ENCODE data around the gene JMJD1C.
"Not testable (repeated sequence)": the region's sequence is repeated elsewhere in the genome, so short reads cannot be mapped to it uniquely, and the experiment has no call there.

JMJD1C gene

DNA sequence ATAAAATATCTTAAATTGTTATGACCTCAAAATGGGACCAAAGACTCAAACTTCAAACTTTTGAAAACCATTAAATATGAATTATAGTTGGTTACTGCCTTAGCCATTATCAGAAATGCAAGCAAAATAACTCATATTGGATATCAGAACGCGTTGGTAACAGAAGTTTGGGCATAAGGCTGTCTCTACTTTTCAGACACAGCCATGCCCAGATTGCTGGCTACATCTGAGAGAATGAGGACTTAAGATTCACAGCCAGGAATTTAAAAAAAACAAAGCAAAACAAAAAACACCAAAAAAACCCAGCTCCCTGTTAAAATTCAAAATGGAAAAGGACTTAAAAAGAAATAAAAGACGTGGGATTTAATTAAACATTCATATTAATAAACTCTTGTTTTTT lies 161.6 kb downstream of the JMJD1C start:
- no peak for DNase-seq (ENCODE audit: low read depth, low spot score)

DNA sequence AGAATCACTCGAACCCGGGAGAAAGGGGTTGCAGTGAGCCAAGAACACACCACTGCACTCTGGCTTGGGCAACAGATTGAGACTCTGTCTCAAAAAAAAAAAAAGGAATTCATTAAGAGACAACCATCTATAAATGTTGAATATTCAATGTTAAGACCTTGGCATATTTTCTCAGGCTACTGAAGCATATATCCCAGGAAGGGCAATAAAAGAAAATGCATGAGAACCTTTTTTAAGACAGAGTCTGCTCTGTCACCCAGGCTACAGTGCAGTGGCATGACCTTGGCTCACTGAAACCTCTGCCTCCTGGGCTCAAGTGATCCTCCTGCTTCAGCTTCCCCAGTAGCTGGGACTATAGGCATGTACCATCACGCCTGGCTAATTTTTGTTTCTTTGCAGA lies 165.0 kb downstream of the JMJD1C start:
- no peak for DNase-seq (ENCODE audit: low read depth, low spot score)

DNA sequence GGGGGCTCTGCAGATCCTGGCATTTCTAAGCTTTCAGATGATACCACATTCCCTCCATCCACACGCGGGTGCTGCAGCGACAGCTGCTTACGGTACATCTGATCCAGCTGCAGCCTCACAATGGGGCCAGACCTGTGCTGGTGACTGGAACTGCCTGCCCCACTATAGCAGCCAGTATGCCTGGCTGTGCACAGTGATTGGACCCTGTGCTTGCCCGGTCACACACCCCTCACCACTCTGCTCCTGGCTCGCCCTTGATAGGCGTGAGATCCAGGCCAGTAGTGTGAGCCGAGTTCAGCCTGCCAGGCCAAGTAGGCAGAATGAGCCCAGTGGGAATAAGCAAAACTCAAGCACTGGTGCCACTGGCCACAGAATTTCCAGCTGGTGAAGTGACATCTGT lies 167.8 kb downstream of the JMJD1C start:
- DNase-seq (ENCODE audit: low read depth, low spot score) = no peak

DNA sequence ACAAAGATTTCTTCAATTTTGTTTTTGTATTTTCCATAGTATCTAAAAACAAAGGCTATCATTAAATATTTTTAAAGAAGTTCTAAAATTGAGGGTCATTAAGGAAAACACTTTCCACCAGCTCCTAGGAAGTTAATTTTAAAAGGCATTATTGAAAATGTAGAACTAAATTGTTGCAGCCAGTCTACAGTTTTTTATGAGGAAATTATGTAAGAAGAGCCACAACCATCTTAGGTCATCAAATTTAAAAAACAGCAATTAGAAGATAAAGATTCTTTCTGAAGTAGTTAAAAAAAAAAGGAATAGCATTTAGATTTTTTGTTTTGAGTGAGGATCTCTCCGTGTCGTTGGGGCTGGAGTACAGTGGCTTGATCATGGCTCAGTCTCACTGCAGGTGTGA lies 171.0 kb downstream of the JMJD1C start:
- DNase-seq (ENCODE audit: low read depth, low spot score) = no peak

DNA sequence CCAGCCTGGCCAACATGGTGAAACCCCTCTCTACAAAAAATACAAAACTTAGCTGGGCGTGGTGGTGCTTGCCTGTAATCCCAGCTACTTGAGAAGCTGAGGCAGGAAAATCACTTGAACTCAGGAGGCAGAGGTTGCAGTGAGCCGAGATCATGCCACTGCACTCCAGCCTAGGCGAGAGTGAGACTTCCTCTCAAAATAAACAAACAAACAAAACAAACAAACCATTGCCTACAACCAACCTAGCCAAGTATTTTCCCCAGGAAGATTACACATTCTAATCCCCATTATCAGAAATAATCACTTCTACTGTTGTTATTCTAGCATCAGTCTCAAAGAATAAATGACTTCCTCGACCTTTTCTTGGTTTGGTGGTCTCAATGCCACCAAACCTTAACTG lies 172.9 kb downstream of the JMJD1C start:
- not testable (repeated sequence) for DNase-seq (ENCODE audit: low read depth, low spot score)

DNA sequence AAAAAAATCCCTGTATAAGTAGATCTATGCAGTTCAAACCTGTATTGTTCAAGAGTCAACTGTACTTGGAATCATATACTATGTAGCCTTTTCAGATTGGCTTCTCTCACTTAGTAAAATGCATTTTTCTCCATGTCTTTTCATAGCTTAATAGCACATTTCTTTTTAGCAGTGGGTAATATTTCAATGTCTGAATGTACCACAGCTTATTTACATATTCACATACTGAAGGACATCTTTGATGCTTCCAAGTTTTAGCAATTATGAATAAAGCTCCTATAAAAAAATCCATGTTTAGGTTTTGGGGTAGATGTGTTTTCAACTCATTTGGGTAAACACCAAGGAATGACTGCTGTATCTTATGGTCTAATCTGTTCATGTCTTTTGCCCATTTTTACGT lies 177.6 kb downstream of the JMJD1C start:
- no peak for DNase-seq (ENCODE audit: low read depth, low spot score)

DNA sequence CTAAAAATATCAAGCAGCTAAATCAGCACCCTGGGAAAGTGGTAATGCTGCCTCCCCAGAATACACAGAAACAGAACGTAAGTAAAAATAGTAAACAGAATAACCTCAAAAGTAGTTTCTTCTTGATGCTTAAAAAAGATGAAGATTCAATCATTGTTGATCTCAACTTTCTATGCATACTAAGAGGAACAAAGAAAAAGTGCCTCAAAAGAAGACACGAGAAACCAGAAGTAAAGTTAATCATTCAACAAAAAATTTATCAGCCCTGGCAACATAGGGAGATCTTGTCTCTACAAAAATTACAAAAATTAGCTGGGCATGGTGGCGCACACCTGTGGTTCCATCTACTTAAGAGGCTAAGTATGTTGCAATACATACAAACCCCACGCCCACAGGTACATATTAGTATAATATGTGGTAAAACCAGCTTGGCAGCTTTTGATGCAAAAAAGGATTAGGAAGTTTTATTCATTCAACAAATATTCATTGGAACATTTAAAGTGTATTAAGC lies 179.0 kb downstream of the JMJD1C start:
- DNase-seq (ENCODE audit: low read depth, low spot score) = no peak

DNA sequence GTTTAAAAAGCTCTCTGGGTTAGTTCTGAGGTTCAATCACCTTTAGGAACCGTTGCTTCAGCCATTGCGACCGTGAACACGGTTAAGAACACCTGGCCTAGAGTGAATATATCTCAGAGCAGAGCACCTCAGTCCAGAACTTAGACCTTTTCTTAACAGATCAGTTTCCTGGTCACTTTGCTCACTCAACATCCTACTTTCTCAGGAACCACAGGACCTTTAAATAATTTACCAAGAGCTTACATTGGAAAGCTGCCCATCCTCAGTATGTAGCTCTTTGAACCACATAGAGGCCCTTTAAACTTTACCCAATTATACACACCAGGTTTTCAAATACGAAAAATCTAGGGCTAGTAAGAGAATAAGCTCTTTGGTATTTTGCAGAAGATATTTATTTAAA lies 179.4 kb downstream of the JMJD1C start:
- no peak for DNase-seq (ENCODE audit: low read depth, low spot score)

DNA sequence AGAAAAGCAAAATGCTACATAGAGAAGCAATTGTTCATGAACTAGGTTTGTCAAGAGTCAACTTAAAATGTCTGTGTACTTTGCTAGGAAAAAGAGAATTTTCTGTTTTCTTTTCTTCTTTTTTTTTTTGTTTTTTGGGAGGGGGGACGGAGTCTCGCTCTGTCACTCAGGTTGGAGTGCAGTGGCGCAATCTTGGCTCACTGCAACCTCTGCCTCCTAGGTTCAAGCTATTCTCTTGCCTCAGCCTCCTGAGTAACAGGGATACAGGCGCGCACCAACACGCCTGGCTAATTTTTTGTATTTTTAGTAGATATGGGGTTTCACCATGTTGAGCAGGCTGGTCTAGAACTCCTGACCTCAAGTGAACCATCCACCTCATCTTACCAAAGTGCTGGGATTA lies 181.9 kb downstream of the JMJD1C start:
- DNase-seq (ENCODE audit: low read depth, low spot score) = not testable (repeated sequence)

DNA sequence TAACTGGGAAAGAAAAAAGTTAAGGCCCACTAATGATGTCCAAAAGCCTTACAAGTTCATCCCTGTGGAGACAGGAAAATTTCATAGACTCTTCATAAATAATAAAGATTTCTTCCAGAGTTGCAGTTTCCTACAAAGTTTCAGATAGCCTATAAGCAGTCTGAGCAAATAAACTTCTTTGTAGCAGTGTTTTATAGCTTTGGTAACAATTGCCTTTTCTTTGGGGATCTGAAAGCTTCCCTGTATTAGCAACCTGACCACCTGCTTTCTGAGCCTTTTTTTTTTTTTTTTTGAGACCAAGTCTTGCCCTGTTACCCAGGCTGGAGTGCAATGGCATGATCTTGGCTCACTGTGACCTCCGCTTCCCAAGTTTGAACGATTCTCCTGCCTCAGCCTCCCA lies 182.7 kb downstream of the JMJD1C start:
- no peak for DNase-seq (ENCODE audit: low read depth, low spot score)

DNA sequence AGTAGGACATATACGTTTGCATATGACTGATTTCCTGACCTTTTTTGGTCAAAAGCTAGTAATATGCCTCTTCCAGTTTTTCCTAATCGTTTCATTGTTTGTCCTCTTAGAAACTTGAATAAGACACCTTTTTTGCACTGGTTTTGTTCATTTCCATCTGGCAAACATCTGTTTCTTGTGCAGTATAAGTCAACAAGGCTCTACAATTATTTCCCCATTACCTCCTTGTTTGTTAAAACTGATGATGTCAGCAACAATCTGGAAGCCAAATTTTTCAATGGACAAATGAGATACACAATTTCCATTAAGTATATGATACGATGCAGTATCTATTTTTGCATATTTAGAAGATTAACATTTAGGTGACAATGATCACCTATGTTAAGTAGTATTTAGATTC lies 183.8 kb downstream of the JMJD1C start:
- DNase-seq (ENCODE audit: low read depth, low spot score) = no peak

DNA sequence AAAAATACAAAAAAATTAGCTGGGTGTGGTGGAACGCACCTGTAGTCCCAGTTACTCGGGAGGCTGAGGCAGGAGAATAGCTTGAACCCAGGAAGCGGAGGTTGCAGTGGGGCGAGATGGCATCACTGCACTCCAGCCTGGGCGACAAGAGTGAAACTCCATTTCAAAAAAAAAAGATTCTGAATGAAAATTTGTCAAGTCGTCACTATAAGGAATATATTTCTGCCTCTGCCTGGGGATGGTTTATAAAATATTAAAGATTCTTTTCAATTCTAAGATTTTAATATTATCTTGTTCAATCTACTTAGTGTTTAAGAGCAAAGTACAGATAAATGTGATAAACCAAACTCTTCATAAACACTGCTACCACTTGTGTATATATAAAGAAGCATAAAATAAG lies 185.4 kb downstream of the JMJD1C start:
- DNase-seq (ENCODE audit: low read depth, low spot score) = no peak

DNA sequence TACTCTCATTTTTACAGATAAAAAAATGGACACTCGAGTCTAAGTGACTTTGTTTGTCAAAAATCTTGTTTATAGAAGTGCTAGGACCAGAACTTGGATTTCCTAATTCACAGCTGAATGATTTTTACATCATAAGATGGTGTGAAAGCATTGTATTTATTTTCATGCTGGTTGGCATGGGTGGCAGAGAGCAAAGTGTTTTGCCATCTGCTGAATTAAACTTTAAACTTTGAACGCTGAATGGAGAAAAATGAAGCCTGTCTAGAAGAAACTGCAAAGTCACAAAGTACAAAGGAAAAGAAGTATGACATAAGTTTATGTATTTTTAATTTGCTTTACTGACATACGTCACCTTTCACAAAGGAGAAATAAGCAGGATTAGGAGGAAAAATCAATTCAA lies 190.7 kb downstream of the JMJD1C start:
- no peak for DNase-seq (ENCODE audit: low read depth, low spot score)

DNA sequence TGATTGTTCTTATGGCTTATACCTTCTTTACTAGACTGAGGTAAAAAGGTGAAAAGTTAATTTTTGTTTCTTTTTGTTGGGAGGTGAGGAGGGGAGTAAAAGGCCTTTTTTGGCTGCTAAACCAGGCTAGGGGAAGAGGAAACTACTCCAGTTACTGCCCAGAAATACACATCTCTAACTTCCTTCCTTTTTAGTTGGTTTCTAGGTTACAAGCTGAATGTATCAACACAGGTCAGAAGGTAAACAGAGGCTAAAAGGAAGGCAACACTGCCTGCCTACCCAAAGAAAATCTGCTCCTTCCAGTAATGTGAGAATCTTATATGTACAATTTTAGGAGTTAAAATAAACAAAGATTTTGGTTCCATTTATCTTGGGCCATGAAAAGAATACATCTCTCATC lies 192.2 kb downstream of the JMJD1C start:
- no peak for DNase-seq (ENCODE audit: low read depth, low spot score)

DNA sequence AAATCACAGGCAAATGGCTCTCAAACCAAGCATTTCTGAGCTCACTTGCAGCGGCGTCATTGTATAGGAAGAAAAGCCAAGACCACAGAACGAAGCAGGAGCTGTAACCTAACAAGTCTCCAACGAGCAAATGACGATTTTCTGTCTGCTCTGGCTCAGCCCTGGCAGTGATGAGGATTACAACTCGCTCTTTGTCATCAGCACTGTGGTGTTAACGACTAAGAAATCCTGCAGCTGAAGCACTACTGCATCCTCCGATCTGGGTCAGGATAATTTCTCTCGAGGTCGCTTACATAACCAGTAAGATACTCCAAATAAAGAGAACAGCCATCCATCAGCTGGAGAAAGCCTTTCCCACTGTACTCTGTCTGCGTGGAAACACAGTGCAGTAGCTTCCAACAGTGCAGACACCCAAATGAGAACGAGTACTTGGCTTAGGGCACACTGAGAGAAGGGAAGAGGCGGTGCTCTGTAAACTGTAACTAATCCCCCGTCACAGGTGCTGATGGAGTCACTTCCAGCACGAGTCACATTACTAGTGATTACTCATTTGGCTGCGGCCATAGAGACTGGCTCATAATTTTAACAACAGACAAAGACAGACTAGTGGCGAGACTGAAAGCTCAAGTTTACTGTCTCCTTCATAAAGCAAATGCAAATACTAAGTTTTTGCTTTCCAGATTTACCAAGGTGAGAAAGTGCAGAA lies 196.8 kb downstream of the JMJD1C start:
- DNase-seq (ENCODE audit: low read depth, low spot score) = peak; percentile 91

DNA sequence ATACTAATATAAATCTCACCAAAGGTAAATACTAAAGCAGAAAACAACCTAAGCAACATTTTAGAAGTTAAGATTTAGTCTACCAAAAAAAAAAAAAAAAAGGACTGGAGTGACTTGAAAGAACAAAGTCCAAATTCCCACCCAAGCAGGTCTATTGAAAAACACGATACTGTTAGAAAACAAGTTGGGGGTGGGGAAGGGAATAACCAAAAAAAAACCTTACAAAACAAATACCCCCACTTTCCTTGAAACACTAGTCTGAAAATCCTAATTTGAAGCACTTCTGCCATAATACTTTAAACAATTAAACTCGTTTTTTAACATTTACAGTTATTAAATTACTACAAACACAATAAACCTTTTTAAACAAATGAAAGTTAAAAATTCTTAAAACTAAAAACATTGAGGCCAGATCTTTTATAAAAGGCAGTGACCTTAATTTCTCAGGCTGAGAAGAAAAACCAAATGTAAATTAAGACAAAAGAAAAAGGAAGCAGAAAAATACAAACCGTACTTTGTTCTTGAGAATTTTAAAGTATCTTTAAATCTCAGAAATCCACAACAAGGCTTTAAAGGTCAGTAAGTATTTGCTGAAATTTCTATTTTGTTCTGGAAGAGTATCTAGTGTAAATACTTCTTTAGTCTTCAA lies 197.5 kb downstream of the JMJD1C start:
- DNase-seq (ENCODE audit: low read depth, low spot score) = no peak

DNA sequence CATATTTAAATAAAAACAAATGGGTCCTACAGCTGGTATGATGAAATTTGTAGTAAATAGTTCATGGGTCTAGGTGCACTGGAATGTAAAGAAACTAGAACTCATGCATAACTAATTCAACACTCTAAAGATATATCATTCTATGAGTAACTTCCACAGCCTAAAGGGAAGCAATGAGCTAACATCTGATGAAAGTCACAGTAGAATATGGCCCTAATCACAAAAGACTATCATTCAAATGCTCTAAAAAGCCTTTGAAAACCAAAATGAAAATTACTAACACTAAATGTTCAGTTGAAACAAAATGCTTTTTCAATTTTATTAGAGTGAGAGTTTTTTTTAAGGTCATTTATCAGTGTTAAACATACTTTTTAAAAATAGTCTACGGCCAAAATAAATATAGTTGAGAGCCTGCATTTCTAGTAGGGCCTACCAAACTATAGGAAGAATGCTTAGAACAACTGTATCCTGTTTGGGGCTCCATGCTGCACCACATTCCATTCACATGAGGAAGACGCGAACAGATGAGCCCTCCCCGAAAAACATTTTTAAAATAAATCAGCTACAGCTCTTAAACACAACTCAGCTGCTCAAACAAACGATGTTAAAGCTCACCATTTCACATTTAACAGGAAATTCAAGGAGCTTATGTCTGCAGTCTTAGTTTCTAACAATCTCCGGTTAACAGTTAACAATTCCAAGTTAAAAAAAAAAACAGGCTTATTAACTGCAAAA lies 198.2 kb downstream of the JMJD1C start:
- no peak for DNase-seq (ENCODE audit: low read depth, low spot score)

DNA sequence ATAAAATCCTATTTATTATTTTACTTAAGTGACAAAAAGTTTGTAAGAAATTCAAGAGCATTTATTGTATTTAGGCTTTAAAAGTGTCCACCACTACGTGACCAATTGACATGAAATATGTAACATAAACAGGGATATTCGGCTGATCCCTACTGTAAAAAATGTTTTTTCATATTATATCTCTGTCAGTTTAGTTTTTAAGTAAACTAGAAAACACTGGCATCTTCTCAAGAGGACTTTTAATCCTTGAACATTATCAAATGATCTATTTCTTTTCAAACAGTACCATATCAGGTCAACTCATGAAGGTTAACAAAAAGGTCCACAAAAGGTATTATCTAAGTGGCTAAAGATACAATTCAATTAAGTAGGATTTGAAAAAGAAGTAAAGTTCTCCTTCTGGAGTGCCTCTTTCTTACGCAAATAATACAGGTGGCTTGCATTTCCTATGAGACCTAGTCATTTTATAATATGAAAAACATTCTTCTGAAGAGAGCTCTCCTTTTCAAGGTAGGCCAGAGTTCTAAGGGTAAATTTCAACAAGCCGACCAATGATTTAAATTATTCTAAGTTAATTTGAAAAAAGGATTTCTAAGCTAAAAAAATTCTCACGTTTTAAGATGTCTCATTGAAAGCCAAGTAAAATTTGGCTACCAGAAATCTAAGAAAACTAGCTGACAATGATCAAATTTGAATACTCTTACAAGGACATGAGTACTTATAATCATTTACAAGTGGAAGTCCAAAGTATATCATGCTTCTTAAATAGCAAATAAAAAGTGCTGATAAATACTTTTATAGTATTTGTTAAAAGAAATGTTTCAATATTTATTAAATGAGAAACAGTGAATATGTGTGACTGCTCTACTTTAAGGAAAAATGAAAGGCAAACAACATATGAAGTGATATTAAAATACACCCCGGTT lies 199.1 kb downstream of the JMJD1C start:
- no peak for DNase-seq (ENCODE audit: low read depth, low spot score)

DNA sequence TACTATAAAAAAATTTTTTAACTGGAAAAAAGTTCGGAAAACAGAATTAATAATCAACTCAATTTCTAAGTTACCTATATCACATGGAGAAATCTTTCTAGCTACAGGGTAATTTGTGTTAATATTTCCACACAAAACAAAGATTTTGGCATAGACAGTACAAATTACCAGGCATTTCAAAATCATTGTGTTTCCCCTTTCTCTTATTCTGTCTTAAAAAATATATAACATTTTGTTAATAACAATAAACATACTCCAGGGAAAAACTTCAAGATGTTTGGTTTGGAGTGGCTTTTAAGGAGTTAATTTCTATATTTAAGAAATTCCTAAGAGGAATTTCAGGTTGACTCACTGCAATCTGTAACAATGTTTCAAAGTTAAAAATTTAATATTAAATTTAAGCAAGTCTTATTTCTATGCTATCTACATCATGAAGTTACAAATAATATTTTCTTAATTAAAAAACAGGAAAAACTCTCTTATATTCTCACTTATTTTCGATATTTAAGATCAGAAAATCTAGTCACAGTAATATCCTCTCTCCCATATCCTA lies 200.0 kb downstream of the JMJD1C start:
- no peak for DNase-seq (ENCODE audit: low read depth, low spot score)

DNA sequence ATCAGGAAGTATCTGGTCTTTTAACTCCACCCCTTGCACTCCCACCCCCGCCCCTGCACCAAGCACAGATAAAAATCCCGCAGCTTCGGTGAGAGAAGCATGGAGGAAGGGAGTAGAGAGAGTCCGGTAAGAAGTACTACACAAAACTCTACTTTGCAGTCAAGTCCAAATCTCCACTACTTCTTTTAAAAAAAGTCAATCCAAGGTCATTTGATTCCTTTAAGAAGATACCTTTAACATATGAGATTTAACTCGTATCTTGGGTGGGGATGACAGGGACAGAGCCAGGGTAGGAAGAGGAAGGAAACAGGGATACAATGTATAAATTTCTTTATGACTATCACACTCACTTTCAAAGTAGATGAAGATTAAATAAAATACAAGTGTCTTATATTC lies 200.6 kb downstream of the JMJD1C start:
- no peak for DNase-seq (ENCODE audit: low read depth, low spot score)

DNA sequence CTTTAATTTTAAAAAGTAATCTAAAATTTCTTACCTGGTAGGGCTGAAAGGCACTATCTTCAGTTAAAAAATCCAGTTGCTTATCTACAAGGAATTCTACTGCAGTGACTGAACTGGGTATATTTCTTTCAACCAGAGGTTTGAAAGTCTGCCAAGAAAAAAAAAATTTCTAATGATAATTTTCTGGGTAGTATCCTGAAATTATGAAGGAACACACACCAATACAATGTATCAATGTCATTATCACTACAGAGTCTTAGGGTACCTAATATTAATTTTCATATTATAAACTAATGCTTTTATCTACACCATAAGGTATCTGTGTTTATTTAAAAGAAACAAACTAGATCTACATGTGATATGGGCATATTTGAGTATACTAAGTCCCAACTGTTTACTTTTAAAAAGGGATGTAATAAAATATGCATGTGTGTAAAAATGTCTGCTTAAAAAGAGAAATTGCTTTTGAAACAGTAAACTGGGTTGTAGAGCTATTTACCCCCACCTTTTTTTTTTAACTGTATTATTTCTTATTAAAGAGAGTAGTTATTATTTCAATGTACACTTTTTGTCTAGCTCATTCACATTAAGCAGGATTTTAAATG lies 201.1 kb downstream of the JMJD1C start:
- no peak for DNase-seq (ENCODE audit: low read depth, low spot score)
